Lung (tissue), 12 donors: ENCODE data around the gene LMF2. TPM values are rescaled to one million over a fixed set of nuclear protein-coding genes. Genes with fewer than 3 reads are reported as not detected.

Source experiments
- ATAC-seq: fragments of 200-7000 bp; cut with Tn5 transposase; one replicate; pipeline ENCODE4 v1.9.1; 2020; ENCODE audit warnings: moderate number of reproducible peaks; ENCODE audit not compliant: insufficient read depth, low FRiP score
- DNase-seq, 3 donors: peaks; one replicate each; pipeline ENCODE4 v3.0.0-alpha.2; 2013 to 2017
- H3K27ac ChIP-seq, 2 donors: one replicate each; pipeline ENCODE4 v1.5.1; 2013; ENCODE audit warnings: mild to moderate bottlenecking in 2 of 2, moderate library complexity in 2 of 2, control low read depth in 1 of 2, inconsistent platforms in 1 of 2, low read depth in 1 of 2, low read length in 1 of 2
- H3K27me3 ChIP-seq, 3 donors: one replicate each; pipeline ENCODE4 v1.5.1; 2013; ENCODE audit warnings: low read length in 2 of 3; ENCODE audit not compliant: control insufficient read depth in 3 of 3, insufficient read depth in 3 of 3
- H3K36me3 ChIP-seq, 4 donors: one replicate each; pipeline ENCODE4 v1.5.1; 2013; ENCODE audit warnings: low read length in 4 of 4, mild to moderate bottlenecking in 1 of 4, moderate library complexity in 1 of 4; ENCODE audit not compliant: control insufficient read depth in 4 of 4, insufficient read depth in 4 of 4
- H3K4me1 ChIP-seq, 5 donors: one replicate each; pipeline ENCODE4 v1.5.1; 2013; ENCODE audit warnings: low read length in 5 of 5, mild to moderate bottlenecking in 2 of 5, moderate library complexity in 1 of 5; ENCODE audit not compliant: control insufficient read depth in 5 of 5, insufficient read depth in 5 of 5
- H3K4me3 ChIP-seq: one replicate; pipeline ENCODE4 v1.5.1; 2013; ENCODE audit warnings: mild to moderate bottlenecking, control low read depth, moderate library complexity
- H3K9ac ChIP-seq, 2 donors: one replicate each; pipeline ENCODE4 v1.5.1; 2013; ENCODE audit warnings: low read length in 2 of 2, control low read depth in 1 of 2; ENCODE audit not compliant: insufficient read depth in 1 of 2
- H3K9me3 ChIP-seq, 4 donors: one replicate each; pipeline ENCODE4 v1.5.1; 2013; ENCODE audit warnings: low read length in 3 of 4, mild to moderate bottlenecking in 1 of 4, moderate library complexity in 1 of 4; ENCODE audit not compliant: control insufficient read depth in 4 of 4, insufficient read depth in 3 of 4
- WGBS, 2 donors: extraction: QIAGEN DNeasy Blood & Tissue Kit; methylation state at CpG; one replicate each; pipeline ENCODE4 v1.1.7; 2013; 5-methylcytosine and 5-hydroxymethylcytosine counted together
- polyA plus RNA-seq, 2 donors: library from polyadenylated mRNA; stranded (reverse); fragments of 200-250 nt; gene quantifications; one replicate each; pipeline ENCODE4 v1.2.1, GENCODE V29; 2013
- total RNA-seq, 2 donors: library from RNA; depleted of rRNA in 1 of 2; stranded (reverse); fragments of >200 nt in 1 of 2; gene quantifications; one replicate each; pipeline ENCODE4 v1.2.1, GENCODE V29; 2014 to 2021
- TF ChIP-seq, protein P1 (sequence below): IDR thresholded peaks from 2 replicates; pipeline ENCODE4 v1.5.1; 2012; ENCODE audit warnings: mild to moderate bottlenecking; ENCODE audit errors: control extremely low read depth, extremely low read depth
- donor health status: control.
- donor health status: control.
- donor health status: Bipolar disorder and iron deficiency.
- donor health status: healthy.
- donor health status: DM: yes; HTN: yes; CAD: no.

Gene LMF2
- total and polyA plus RNA-seq, 4 donors: 29.8 to 84.6 (median 50.4) TPM

DNA sequence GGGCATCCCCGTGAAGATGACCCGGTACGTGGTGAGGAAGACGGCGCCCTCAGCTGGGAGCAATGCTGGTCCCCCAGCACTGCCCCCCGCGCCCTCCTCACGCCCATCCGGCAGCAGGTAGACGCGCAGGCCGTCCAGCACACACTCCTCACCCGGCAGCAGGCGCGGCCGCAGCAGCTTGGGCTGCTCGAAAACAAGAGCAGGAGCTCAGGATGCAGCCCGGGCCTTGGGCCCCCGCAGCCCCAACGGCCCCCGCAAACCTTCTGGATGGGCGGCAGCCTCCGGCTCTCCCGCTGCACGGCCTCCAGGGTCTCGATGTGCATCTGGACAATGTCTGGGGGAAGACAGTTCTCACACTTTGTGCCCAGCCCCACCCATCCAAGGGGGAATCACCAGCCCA, 46.0 kb downstream of the LMF2 start:
- no peaks in the 10 kb centered on the region for H3K9me3 ChIP-seq
- peaks cover 0 to 8% (median 0%) of the 10 kb centered on the region in 5 donors for H3K4me1 ChIP-seq
- no peaks in the 10 kb centered on the region for H3K27me3 ChIP-seq
- peaks cover 15 to 97% (median 43%) of the 10 kb centered on the region in 4 donors for H3K36me3 ChIP-seq
- WGBS, 2 donors: 96 to 97% methylated on average over 26 of the region's 26 CpGs
- DNase-seq (no peak), ATAC-seq (no peak)
- H3K4me3 ChIP-seq: no peak overlapping the region
- TF ChIP-seq, protein P1, sequence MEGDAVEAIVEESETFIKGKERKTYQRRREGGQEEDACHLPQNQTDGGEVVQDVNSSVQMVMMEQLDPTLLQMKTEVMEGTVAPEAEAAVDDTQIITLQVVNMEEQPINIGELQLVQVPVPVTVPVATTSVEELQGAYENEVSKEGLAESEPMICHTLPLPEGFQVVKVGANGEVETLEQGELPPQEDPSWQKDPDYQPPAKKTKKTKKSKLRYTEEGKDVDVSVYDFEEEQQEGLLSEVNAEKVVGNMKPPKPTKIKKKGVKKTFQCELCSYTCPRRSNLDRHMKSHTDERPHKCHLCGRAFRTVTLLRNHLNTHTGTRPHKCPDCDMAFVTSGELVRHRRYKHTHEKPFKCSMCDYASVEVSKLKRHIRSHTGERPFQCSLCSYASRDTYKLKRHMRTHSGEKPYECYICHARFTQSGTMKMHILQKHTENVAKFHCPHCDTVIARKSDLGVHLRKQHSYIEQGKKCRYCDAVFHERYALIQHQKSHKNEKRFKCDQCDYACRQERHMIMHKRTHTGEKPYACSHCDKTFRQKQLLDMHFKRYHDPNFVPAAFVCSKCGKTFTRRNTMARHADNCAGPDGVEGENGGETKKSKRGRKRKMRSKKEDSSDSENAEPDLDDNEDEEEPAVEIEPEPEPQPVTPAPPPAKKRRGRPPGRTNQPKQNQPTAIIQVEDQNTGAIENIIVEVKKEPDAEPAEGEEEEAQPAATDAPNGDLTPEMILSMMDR: no peak
- no peak overlapping the region for H3K27ac ChIP-seq
- H3K9ac ChIP-seq: no peak overlapping the region

DNA sequence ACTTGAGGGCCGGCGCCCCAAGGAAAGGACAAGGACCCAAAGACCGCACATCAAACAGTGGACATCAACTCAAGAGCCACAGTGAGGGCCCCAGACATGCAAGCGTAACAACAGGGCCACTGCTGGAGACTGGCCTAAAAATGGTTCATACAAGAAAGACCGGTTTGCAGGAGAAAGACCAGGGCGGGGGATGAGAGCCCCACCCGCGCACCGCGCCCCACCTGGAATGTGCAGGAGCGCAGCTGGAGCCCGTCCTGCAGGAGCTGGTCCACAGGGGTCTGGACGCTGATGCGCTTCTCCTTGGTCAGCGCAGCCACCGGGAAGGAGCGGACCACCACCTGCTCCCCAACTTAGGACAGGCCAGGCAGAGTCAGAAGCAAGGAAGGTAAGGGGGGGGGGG, 46.6 kb downstream of the LMF2 start:
- 78 to 94% methylated on average over 17 of the region's 17 CpGs for WGBS, 2 donors
- H3K27me3 ChIP-seq: no peaks in the 10 kb centered on the region
- H3K9me3 ChIP-seq: no peaks in the 10 kb centered on the region
- peaks cover 0 to 8% (median 0%) of the 10 kb centered on the region in 5 donors for H3K4me1 ChIP-seq
- DNase-seq: peak in 2 of 3 donors; percentile 52
- no peak overlapping the region for H3K27ac ChIP-seq
- H3K4me3 ChIP-seq: no peak overlapping the region
- peak; percentile 7 for ATAC-seq
- H3K36me3 ChIP-seq: peaks cover 14 to 97% (median 42%) of the 10 kb centered on the region in 4 donors
- H3K9ac ChIP-seq: no peak overlapping the region
- TF ChIP-seq, protein P1: no peak

DNA sequence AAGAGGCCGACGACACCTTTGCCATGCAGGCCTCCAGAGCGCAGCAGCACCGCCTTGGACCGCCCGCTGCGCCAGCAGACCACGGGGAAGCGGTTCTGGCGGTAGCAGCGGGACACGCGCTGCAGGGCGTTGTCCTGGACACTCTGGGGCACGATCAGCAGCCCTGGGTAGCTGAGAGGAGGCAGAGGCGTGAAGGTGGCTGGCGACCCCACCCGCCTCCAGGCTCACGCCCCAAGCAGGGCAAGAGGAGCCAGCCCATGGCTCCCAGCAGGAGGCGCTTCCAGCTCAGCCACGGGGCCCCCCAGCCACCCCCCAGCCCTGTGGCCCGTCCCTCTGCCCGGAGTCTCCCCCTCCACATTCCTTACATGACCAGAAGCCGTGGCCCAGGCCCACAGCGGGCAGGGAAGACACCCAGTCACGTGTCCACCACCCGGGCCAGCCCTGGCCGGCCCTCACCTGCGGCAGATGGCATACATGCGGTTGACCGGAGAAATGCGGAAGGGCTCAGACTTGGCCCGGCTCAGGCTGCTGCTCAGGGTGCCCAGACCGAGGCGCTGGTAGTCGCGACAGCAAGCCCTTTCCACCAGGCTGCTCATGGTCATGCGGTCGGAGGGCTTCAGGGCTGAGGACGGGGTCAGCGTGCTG, 47.9 kb downstream of the LMF2 start:
- no peak for DNase-seq
- TF ChIP-seq, protein P1: no peak
- H3K4me3 ChIP-seq: no peak overlapping the region
- H3K27ac ChIP-seq: no peak overlapping the region
- peaks cover 0 to 8% (median 0%) of the 10 kb centered on the region in 5 donors for H3K4me1 ChIP-seq
- H3K27me3 ChIP-seq: no peaks in the 10 kb centered on the region
- H3K36me3 ChIP-seq: peaks cover 9 to 97% (median 40%) of the 10 kb centered on the region in 4 donors
- WGBS, 2 donors: 96% methylated on average over 39 to 41 of the region's 41 CpGs
- ATAC-seq: no peak
- H3K9me3 ChIP-seq: peaks cover 0 to 2% (median 0%) of the 10 kb centered on the region in 4 donors
- H3K9ac ChIP-seq: no peak overlapping the region

DNA sequence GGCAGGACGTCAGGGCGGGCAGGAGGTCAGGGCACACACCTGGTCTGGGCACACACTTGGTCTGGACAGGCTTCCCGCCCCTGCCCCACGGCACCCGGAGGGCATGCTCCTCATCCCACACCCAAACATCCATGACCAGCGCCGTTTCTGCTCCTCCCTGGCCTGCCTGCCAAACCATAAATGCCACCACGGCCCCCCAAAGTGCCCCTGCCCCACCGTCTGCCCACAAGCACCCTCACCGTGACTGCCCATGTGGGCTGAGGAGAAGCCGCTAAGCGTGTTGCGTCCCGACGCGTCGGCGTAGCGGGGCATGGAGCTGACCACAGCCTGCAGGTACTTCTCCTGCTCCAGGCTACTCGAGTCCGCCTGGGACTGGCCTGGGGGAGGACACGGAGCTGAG, 48.5 kb downstream of the LMF2 start:
- Histone ChIP-seq H3K9ac (no peak overlapping the region), H3K9me3 (peaks cover 0 to 2% (median 0%) of the 10 kb centered on the region in 4 donors), H3K36me3 (peaks cover 8 to 97% (median 38%) of the 10 kb centered on the region in 4 donors), H3K4me3 (no peak overlapping the region), H3K27me3 (no peaks in the 10 kb centered on the region), H3K27ac (no peak overlapping the region), H3K4me1 (peaks cover 0 to 8% (median 0%) of the 10 kb centered on the region in 5 donors)
- TF ChIP-seq, protein P1: no peak
- ATAC-seq (no peak), DNase-seq (no peak)
- WGBS, 2 donors: 93 to 96% methylated on average over 20 to 22 of the region's 22 CpGs
